Measurements from ENCODE around the gene BEST1. TPM values are rescaled to one million over a fixed set of nuclear protein-coding genes. Genes with fewer than 3 reads are reported as not detected.

BEST1 gene
- total and polyA plus RNA-seq, 4 donors, result 3.5 to 8.0 (median 4.0) TPM

DNA sequence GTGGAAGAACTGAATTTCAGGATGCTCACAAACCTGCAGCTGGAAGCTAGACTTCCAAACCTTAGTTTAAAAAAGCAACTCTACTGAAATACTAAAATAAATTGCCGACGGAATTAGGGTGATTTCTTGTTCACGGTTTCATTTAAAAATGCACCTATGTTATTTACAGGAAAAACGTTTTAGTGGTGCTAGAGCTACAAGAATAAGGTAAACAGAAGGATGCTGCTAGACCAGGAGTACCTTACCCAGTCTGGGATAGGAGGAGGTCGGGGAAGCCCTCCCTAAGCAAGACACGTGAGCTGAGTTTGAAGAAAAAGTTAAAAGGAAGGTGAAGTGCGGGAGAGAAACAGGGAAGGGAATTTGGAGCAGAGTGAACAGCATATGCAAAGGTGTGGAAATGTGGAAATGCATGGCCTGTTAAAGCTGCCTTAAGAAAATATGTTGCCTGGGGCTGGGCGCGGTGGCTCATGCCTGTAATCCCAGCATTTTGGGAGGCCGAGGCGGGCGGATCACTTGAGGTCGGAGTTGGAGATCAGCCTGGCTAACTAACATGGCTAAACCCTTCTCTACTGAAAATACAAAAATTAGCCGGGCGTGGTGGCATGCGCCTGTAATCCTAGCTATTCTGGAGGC, 18.7 kb downstream of the BEST1 start:
- peak; percentile 22 to 26 for DNase-seq
- no peak for ATAC-seq (ENCODE audit: low FRiP score)
- Histone ChIP-seq H3K27me3 (ENCODE audit: control insufficient read depth in 1 of 2, insufficient read depth in 2 of 2, low read length in 1 of 2) (no peaks in the 10 kb centered on the region), H3K27ac (ENCODE audit: low read depth in 1 of 2, low read length in 2 of 2) (peak overlapping the region in 1 of 2 donors; percentile 96), H3K9me3 (ENCODE audit: control insufficient read depth, low read length) (no peaks in the 10 kb centered on the region), H3K36me3 (ENCODE audit: control insufficient read depth in 1 of 2, insufficient read depth in 2 of 2, low read length in 1 of 2) (no peaks in the 10 kb centered on the region), H3K4me1 (ENCODE audit: control insufficient read depth in 1 of 2, insufficient read depth in 2 of 2, low read length in 2 of 2) (peaks cover 0 to 3% of the 10 kb centered on the region in 2 donors), H3K4me3 (ENCODE audit: low read length in 2 of 2) (no peak overlapping the region)
- intact Hi-C loops (cut with DNase I), result loop anchor here (5.0 to 10.0 kb wide), 4 partner anchors 38 to 154 kb away; partner anchors contain the start of gene FADS1 (in 2 of the 2)
- 90 to 92% methylated on average over 16 of the region's 16 CpGs for WGBS, 2 donors

DNA sequence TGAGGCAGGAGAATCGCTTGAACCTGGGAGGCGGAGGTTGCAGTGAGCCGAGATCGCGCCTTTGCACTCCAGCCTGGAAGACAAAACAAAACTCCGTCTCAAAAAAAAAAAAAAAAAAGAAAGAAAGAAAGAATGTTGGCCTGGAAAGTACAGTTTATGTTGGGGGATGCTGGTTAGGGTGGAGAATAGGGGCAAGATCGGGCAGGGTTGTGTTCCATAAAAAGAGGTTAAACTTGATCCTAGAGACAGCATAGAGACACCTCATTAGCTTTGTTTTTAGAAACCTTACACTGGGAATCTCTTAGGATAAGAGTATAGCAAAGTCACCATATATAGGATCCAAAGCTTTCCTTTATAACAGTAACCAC, 19.2 kb downstream of the BEST1 start:
- H3K27ac ChIP-seq (ENCODE audit: low read depth in 1 of 2, low read length in 2 of 2), result no peak overlapping the region
- 38 to 39% methylated on average over 7 of the region's 7 CpGs for WGBS, 2 donors

DNA sequence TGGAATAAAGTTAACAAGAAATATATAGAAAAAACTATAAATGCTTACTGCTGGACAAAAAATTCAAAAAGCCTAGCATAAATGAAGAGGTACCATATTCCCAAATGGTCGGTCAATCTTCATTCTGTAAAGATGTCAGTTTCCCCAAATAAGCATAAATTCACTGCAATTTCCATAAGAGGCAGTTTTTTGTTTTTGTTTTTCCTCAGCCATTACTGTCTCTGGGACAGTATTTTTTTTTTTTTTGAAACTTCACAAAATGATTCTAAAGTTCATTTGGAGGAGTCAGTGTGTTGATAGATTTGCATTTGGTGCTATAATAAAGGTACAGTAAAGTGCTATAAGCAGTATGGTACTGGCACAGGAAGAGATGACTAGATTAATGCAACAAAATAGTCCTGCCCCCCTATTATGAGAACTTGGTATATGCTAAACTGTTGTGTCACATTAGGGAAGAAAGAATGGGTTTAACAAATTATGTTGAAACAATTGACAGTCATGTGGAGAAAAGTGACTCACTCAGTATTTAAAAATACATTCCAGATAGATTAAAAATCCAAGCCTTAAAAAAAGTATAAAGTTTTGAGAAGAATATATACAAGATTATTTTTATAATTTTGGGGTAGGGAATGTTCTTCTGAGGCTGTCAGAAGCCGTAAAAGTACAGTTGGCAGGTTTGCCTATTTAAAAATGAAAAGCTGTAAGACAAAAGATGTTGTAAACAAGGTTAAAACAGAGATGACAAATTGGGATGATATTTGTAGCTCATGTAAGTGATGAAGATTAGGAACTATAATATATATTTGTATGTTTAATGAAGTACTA, 19.9 kb downstream of the BEST1 start:
- no peak for ATAC-seq (ENCODE audit: low FRiP score)
- H3K4me3 ChIP-seq (ENCODE audit: low read length in 2 of 2), result no peak overlapping the region
- no peaks in the 10 kb centered on the region for H3K9me3 ChIP-seq (ENCODE audit: control insufficient read depth, low read length)
- H3K27ac ChIP-seq (ENCODE audit: low read depth in 1 of 2, low read length in 2 of 2), result peak overlapping the region in 1 of 2 donors; percentile 90
- H3K4me1 ChIP-seq (ENCODE audit: control insufficient read depth in 1 of 2, insufficient read depth in 2 of 2, low read length in 2 of 2), result peaks cover 0 to 5% of the 10 kb centered on the region in 2 donors
- H3K36me3 ChIP-seq (ENCODE audit: control insufficient read depth in 1 of 2, insufficient read depth in 2 of 2, low read length in 1 of 2), result no peaks in the 10 kb centered on the region
- no peaks in the 10 kb centered on the region for H3K27me3 ChIP-seq (ENCODE audit: control insufficient read depth in 1 of 2, insufficient read depth in 2 of 2, low read length in 1 of 2)
- intact Hi-C loops (cut with DNase I), result loop anchor here (5.0 to 10.0 kb wide), 5 partner anchors 37 to 155 kb away; partner anchors contain the start of genes FADS1 (in 2 of the 2) and FADS3 (in 1 of the 2)
- no peak for DNase-seq
- 48 to 52% methylated on average over 2 of the region's 2 CpGs for WGBS, 2 donors

More for the DNA sequence above, 19.2 kb downstream of the BEST1 start:
- intact Hi-C loops (cut with DNase I), result loop anchor here (5.0 to 10.0 kb wide), 4 partner anchors 38 to 155 kb away; partner anchors contain the start of gene FADS1 (in 2 of the 2)
- no peaks in the 10 kb centered on the region for H3K9me3 ChIP-seq (ENCODE audit: control insufficient read depth, low read length)
- peak in 1 of 2 donors; percentile 4 for DNase-seq
- H3K36me3 ChIP-seq (ENCODE audit: control insufficient read depth in 1 of 2, insufficient read depth in 2 of 2, low read length in 1 of 2), result no peaks in the 10 kb centered on the region
- H3K4me3 ChIP-seq (ENCODE audit: low read length in 2 of 2), result no peak overlapping the region
- no peaks in the 10 kb centered on the region for H3K27me3 ChIP-seq (ENCODE audit: control insufficient read depth in 1 of 2, insufficient read depth in 2 of 2, low read length in 1 of 2)
- no peak for ATAC-seq (ENCODE audit: low FRiP score)
- peaks cover 0 to 5% of the 10 kb centered on the region in 2 donors for H3K4me1 ChIP-seq (ENCODE audit: control insufficient read depth in 1 of 2, insufficient read depth in 2 of 2, low read length in 2 of 2)

DNA sequence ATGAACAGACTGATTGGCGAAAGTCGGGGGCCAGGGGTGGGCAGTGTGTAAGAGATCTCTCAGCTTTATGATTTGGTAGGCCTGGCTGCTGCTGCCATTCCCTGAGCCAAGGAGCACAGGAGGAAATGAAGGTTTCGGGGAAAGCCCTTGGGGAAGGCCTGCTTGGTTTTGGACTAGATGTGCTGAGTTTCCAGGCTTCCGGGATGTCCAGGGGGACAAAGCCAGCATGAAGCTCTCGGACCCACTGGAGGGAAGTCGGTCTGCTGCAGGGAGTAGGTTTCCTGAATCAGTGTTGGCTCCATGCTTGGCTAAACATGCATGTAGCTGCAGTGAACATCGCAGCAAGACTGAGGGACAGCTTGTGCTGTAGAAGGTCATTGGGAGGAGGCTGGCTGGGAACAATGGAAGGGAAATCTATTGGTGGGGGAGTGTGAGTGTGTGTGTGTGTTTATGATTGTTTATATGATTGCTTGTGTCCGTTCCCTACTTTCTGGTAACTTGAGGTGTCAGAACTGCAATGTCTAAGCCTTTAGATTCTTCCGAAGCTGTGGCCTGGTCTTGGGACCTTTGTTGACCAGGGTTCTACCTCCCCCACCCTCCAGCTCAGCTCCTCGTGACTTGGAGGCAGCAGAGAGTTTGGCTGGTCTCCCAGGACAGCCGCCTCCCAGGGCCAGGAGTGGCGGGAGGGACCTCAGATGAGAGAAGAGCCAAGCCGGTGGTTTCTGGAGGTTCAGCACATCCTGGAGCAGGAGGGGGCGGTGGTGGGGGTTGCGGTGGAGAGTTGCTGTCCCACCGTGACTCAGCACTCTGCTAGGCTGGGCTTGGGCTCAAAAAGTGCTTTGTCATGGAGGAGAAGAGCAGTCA, 21.3 kb downstream of the BEST1 start:
- intact Hi-C loops (cut with DNase I), result loop anchor here (5.0 kb wide), 2 partner anchors 79 to 136 kb away; partner anchors contain the start of gene FADS3 (in 1 of the 2)
- Histone ChIP-seq H3K9me3 (ENCODE audit: control insufficient read depth, low read length) (no peaks in the 10 kb centered on the region), H3K4me1 (ENCODE audit: control insufficient read depth in 1 of 2, insufficient read depth in 2 of 2, low read length in 2 of 2) (peaks cover 5% of the 10 kb centered on the region in 2 donors), H3K27ac (ENCODE audit: low read depth in 1 of 2, low read length in 2 of 2) (peak overlapping the region; percentile 63 to 90), H3K27me3 (ENCODE audit: control insufficient read depth in 1 of 2, insufficient read depth in 2 of 2, low read length in 1 of 2) (no peaks in the 10 kb centered on the region), H3K36me3 (ENCODE audit: control insufficient read depth in 1 of 2, insufficient read depth in 2 of 2, low read length in 1 of 2) (no peaks in the 10 kb centered on the region), H3K4me3 (ENCODE audit: low read length in 2 of 2) (no peak overlapping the region)
- ATAC-seq (ENCODE audit: low FRiP score), result peak; percentile 90
- peak; percentile 99 for DNase-seq
- 5% methylated on average over 16 of the region's 16 CpGs for WGBS, 2 donors

DNA sequence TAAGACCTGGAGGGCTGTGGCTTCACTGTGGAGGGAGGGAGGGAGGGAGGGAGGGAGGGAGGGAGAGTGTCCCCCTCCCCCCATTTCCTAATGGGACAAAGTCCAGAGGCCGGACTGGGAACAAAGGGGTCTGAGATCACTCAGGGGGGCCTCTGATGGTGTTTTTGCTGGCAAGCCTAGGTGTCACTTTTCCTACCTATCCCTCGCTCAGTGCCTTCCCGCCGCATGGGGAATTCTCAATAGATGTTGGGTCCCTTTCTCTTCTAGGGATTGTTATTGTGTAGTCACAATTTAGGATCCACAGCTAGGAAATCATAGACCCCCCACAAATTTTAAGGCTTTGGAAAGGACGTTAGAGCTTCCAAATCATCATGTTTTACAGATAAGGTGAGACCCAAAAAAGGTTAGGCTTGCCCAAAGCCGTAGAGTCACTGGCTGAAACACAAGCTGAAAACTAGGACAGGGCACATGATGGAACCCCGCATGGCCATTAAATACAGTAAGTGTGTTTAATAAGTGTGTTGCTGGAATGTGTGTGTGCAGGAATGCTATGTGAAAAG, 22.0 kb downstream of the BEST1 start:
- H3K36me3 ChIP-seq (ENCODE audit: control insufficient read depth in 1 of 2, insufficient read depth in 2 of 2, low read length in 1 of 2), result no peaks in the 10 kb centered on the region
- H3K27me3 ChIP-seq (ENCODE audit: control insufficient read depth in 1 of 2, insufficient read depth in 2 of 2, low read length in 1 of 2), result no peaks in the 10 kb centered on the region
- H3K27ac ChIP-seq (ENCODE audit: low read depth in 1 of 2, low read length in 2 of 2), result peak overlapping the region; percentile 63 to 95
- H3K4me3 ChIP-seq (ENCODE audit: low read length in 2 of 2), result no peak overlapping the region
- ATAC-seq (ENCODE audit: low FRiP score) (no peak), DNase-seq (peak in 1 of 2 donors; percentile 47)
- peaks cover 5% of the 10 kb centered on the region in 2 donors for H3K4me1 ChIP-seq (ENCODE audit: control insufficient read depth in 1 of 2, insufficient read depth in 2 of 2, low read length in 2 of 2)
- no peaks in the 10 kb centered on the region for H3K9me3 ChIP-seq (ENCODE audit: control insufficient read depth, low read length)
- intact Hi-C loops (cut with DNase I), result loop anchor here (5.0 kb wide), 2 partner anchors 80 to 135 kb away; partner anchors contain the start of gene FADS3 (in 1 of the 2)
- WGBS, 2 donors, result 19 to 25% methylated on average over 7 of the region's 7 CpGs

DNA sequence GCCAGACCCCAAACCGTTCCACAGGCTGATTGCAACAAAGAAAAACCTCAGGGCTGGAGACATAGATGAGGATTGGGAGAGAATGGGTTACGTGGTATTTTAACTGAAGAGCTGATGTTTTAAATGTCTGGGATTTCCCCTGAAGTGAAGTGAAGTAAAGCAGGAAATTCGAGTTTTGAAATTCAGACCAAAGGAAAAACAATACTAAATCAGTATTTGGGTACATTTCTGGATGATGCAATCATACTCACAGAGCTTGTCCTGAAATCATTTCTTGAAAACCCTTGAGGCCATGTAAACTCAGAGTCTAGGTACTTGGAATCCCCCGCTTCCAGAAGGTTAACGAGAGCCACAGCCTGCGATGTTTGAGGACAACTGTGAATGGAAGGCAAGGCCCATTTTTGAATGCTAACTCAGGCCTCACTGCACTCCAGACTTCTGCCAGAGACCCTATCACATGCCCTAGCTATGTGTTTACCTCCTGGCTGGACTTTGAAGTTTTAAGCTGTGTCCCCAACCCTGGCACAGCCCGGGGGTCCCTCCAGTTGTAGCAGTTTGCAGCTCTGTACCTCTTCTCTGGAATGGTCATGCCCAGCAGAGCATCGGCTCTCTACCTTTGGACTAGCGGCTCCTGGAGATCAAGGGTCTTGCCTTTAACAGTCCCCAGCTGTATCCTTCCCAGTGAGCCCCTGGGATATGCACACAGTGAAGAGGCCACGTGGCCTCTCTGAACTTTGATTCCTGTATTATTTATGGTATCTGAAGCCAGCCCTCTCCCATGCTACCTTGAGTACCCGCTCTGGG, 22.7 kb downstream of the BEST1 start:
- WGBS, 2 donors, result 26 to 29% methylated on average over 11 of the region's 11 CpGs
- Histone ChIP-seq H3K36me3 (ENCODE audit: control insufficient read depth in 1 of 2, insufficient read depth in 2 of 2, low read length in 1 of 2) (no peaks in the 10 kb centered on the region), H3K4me3 (ENCODE audit: low read length in 2 of 2) (no peak overlapping the region), H3K9me3 (ENCODE audit: control insufficient read depth, low read length) (no peaks in the 10 kb centered on the region), H3K27me3 (ENCODE audit: control insufficient read depth in 1 of 2, insufficient read depth in 2 of 2, low read length in 1 of 2) (no peaks in the 10 kb centered on the region), H3K4me1 (ENCODE audit: control insufficient read depth in 1 of 2, insufficient read depth in 2 of 2, low read length in 2 of 2) (peaks cover 5% of the 10 kb centered on the region in 2 donors), H3K27ac (ENCODE audit: low read depth in 1 of 2, low read length in 2 of 2) (peak overlapping the region; percentile 63 to 95)
- DNase-seq, result peak; percentile 53 to 55
- ATAC-seq (ENCODE audit: low FRiP score), result peak; percentile 50
- intact Hi-C loops (cut with DNase I), result loop anchor here (5.0 kb wide), 2 partner anchors 81 to 134 kb away; partner anchors contain the start of gene FADS3 (in 1 of the 2)

DNA sequence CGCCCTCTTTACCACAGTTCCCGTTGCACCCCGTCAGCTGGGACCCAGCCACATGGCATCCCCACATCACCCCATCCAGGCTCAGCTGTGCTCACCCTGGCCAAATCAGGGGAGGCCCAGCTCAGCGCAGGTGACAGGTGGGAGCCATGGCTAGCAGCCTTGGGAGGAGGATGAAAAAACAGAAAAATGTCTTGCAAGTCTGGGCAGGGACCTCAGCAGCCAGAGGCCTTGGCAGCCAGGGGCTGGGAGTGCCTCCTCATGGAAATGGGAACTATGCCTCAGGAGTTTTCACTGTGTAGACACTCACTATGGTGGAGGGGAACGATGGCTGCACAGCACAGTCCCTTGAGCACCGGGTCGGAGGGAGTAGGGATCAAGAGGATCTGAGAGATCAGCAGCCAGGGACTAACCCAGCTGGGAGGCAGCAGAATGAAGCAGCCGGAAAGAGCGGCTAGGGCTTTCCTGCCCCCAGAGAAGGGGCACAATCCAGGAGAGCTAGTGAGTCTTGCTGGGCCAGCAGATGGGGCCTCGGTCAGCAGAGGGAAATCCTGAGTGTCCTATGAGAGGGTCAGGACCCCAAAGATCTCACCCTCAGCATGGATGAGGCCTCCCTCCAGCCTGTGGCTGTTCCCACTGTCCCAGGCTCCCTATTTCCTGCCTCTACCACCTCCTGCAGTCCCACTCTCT, 23.5 kb downstream of the BEST1 start:
- Histone ChIP-seq H3K4me3 (ENCODE audit: low read length in 2 of 2) (no peak overlapping the region), H3K9me3 (ENCODE audit: control insufficient read depth, low read length) (no peaks in the 10 kb centered on the region), H3K4me1 (ENCODE audit: control insufficient read depth in 1 of 2, insufficient read depth in 2 of 2, low read length in 2 of 2) (peaks cover 5% of the 10 kb centered on the region in 2 donors), H3K27me3 (ENCODE audit: control insufficient read depth in 1 of 2, insufficient read depth in 2 of 2, low read length in 1 of 2) (no peaks in the 10 kb centered on the region), H3K27ac (ENCODE audit: low read depth in 1 of 2, low read length in 2 of 2) (peak overlapping the region; percentile 63 to 73), H3K36me3 (ENCODE audit: control insufficient read depth in 1 of 2, insufficient read depth in 2 of 2, low read length in 1 of 2) (no peaks in the 10 kb centered on the region)
- DNase-seq (peak; percentile 73 to 78), ATAC-seq (ENCODE audit: low FRiP score) (no peak)
- intact Hi-C loops (cut with DNase I), result loop anchor here (5.0 kb wide), 2 partner anchors 81 to 134 kb away; partner anchors contain the start of gene FADS3 (in 1 of the 2)
- 48 to 51% methylated on average over 10 of the region's 10 CpGs for WGBS, 2 donors

Data from aorta (tissue), 5 donors.